Lung (tissue), 12 donors: ENCODE results near the gene DSE. TPM values are rescaled to one million over a fixed set of nuclear protein-coding genes. Genes with fewer than 3 reads are reported as not detected.

Source experiments
- ATAC-seq: fragments of 200-7000 bp; cut with Tn5 transposase; one replicate; pipeline ENCODE4 v1.9.1; 2020; ENCODE audit warnings: moderate number of reproducible peaks; ENCODE audit not compliant: insufficient read depth, low FRiP score
- DNase-seq, 3 donors: peaks; one replicate each; pipeline ENCODE4 v3.0.0-alpha.2; 2013 to 2017
- H3K27ac ChIP-seq, 2 donors: one replicate each; pipeline ENCODE4 v1.5.1; 2013; ENCODE audit warnings: mild to moderate bottlenecking in 2 of 2, moderate library complexity in 2 of 2, control low read depth in 1 of 2, inconsistent platforms in 1 of 2, low read depth in 1 of 2, low read length in 1 of 2
- H3K27me3 ChIP-seq, 3 donors: one replicate each; pipeline ENCODE4 v1.5.1; 2013; ENCODE audit warnings: low read length in 2 of 3; ENCODE audit not compliant: control insufficient read depth in 3 of 3, insufficient read depth in 3 of 3
- H3K36me3 ChIP-seq, 4 donors: one replicate each; pipeline ENCODE4 v1.5.1; 2013; ENCODE audit warnings: low read length in 4 of 4, mild to moderate bottlenecking in 1 of 4, moderate library complexity in 1 of 4; ENCODE audit not compliant: control insufficient read depth in 4 of 4, insufficient read depth in 4 of 4
- H3K4me1 ChIP-seq, 5 donors: one replicate each; pipeline ENCODE4 v1.5.1; 2013; ENCODE audit warnings: low read length in 5 of 5, mild to moderate bottlenecking in 2 of 5, moderate library complexity in 1 of 5; ENCODE audit not compliant: control insufficient read depth in 5 of 5, insufficient read depth in 5 of 5
- H3K4me3 ChIP-seq: one replicate; pipeline ENCODE4 v1.5.1; 2013; ENCODE audit warnings: mild to moderate bottlenecking, control low read depth, moderate library complexity
- H3K9ac ChIP-seq, 2 donors: one replicate each; pipeline ENCODE4 v1.5.1; 2013; ENCODE audit warnings: low read length in 2 of 2, control low read depth in 1 of 2; ENCODE audit not compliant: insufficient read depth in 1 of 2
- H3K9me3 ChIP-seq, 4 donors: one replicate each; pipeline ENCODE4 v1.5.1; 2013; ENCODE audit warnings: low read length in 3 of 4, mild to moderate bottlenecking in 1 of 4, moderate library complexity in 1 of 4; ENCODE audit not compliant: control insufficient read depth in 4 of 4, insufficient read depth in 3 of 4
- WGBS, 2 donors: extraction: QIAGEN DNeasy Blood & Tissue Kit; methylation state at CpG; one replicate each; pipeline ENCODE4 v1.1.7; 2013; 5-methylcytosine and 5-hydroxymethylcytosine counted together
- polyA plus RNA-seq, 2 donors: library from polyadenylated mRNA; stranded (reverse); fragments of 200-250 nt; gene quantifications; one replicate each; pipeline ENCODE4 v1.2.1, GENCODE V29; 2013
- total RNA-seq, 2 donors: library from RNA; depleted of rRNA in 1 of 2; stranded (reverse); fragments of >200 nt in 1 of 2; gene quantifications; one replicate each; pipeline ENCODE4 v1.2.1, GENCODE V29; 2014 to 2021
- TF ChIP-seq, protein P1 (sequence below): IDR thresholded peaks from 2 replicates; pipeline ENCODE4 v1.5.1; 2012; ENCODE audit warnings: mild to moderate bottlenecking; ENCODE audit errors: control extremely low read depth, extremely low read depth
- donor health status: control.
- donor health status: control.
- donor health status: Bipolar disorder and iron deficiency.
- donor health status: healthy.
- donor health status: DM: yes; HTN: yes; CAD: no.

The DSE gene
- total and polyA plus RNA-seq, 4 donors, result 5.4 to 46.9 (median 42.4) TPM

DNA sequence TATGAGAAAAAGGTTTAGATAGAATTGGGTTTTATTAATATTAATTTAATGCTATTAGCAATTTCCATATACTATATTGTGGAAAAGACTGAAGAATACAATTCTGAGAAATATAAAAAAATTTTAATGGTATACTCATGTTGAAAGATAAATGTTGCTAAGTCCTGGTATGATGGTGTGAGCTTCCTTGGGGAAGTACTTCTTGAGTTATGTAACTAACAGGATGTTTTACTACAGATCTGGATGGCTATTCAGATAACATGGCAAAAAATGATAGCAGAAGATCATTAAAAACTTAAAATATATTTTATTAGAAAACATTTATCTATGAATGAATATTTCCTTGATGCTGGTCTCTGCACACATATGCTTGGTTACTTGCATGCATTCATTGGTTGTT lies 66.9 kb downstream of the DSE start:
- H3K36me3 ChIP-seq, result peaks cover 0 to 14% (median 6%) of the 10 kb centered on the region in 4 donors
- no peak for DNase-seq
- no peak overlapping the region for H3K9ac ChIP-seq
- ATAC-seq, result no peak
- no peak overlapping the region for H3K27ac ChIP-seq
- no peaks in the 10 kb centered on the region for H3K9me3 ChIP-seq
- no peaks in the 10 kb centered on the region for H3K27me3 ChIP-seq
- H3K4me3 ChIP-seq, result no peak overlapping the region
- peaks cover 0 to 12% (median 0%) of the 10 kb centered on the region in 5 donors for H3K4me1 ChIP-seq
- TF ChIP-seq, protein P1, sequence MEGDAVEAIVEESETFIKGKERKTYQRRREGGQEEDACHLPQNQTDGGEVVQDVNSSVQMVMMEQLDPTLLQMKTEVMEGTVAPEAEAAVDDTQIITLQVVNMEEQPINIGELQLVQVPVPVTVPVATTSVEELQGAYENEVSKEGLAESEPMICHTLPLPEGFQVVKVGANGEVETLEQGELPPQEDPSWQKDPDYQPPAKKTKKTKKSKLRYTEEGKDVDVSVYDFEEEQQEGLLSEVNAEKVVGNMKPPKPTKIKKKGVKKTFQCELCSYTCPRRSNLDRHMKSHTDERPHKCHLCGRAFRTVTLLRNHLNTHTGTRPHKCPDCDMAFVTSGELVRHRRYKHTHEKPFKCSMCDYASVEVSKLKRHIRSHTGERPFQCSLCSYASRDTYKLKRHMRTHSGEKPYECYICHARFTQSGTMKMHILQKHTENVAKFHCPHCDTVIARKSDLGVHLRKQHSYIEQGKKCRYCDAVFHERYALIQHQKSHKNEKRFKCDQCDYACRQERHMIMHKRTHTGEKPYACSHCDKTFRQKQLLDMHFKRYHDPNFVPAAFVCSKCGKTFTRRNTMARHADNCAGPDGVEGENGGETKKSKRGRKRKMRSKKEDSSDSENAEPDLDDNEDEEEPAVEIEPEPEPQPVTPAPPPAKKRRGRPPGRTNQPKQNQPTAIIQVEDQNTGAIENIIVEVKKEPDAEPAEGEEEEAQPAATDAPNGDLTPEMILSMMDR, result no peak

DNA sequence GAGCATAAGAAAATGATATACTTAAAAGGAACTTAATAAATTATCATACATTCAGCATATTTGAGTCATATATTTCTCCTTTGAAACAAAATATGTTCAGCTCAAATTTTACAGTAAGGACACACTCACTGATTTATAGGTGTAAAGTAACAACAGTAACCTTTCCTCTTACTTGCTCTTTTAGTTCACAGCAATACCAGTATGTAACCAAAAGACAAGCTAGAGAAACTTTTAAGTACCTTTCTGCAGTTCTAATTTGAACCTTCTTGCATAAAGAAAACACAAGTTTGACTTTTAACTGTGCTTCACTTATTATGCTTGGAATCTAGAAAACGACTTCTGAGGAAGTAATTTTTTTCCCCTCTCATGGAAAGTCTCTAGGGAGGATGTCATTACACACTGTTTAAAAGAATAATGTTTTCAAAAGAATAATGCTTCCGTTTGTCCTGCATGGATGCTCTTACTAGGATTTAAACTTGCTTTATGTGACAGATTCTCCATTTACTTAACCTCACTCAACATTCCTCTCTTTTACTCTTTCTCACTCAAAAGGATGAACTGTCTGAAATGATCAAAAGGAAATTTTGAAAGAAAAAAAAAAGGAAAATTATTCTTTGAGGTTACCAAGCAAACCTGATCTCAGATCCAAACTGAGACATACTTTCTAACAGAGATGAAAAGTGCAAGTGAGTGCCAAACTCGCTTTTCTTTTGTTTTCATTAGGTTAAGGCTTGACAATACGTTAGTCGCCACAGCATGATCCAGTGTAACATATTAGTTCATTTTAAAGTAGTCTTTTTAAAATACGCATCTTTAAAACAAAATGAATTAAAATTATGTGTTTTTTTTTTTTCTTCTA lies 68.1 kb downstream of the DSE start:
- WGBS, 2 donors, result 55 to 62% methylated on average over 6 of the region's 6 CpGs
- TF ChIP-seq, protein P1, result no peak
- H3K4me1 ChIP-seq, result peaks cover 0 to 12% (median 0%) of the 10 kb centered on the region in 5 donors
- no peak overlapping the region for H3K27ac ChIP-seq
- no peak overlapping the region for H3K4me3 ChIP-seq
- no peak overlapping the region for H3K9ac ChIP-seq
- peaks cover 0 to 12% (median 4%) of the 10 kb centered on the region in 4 donors for H3K36me3 ChIP-seq
- DNase-seq, result peak in 1 of 3 donors; percentile 18
- ATAC-seq, result no peak
- H3K27me3 ChIP-seq, result no peaks in the 10 kb centered on the region
- no peaks in the 10 kb centered on the region for H3K9me3 ChIP-seq

DNA sequence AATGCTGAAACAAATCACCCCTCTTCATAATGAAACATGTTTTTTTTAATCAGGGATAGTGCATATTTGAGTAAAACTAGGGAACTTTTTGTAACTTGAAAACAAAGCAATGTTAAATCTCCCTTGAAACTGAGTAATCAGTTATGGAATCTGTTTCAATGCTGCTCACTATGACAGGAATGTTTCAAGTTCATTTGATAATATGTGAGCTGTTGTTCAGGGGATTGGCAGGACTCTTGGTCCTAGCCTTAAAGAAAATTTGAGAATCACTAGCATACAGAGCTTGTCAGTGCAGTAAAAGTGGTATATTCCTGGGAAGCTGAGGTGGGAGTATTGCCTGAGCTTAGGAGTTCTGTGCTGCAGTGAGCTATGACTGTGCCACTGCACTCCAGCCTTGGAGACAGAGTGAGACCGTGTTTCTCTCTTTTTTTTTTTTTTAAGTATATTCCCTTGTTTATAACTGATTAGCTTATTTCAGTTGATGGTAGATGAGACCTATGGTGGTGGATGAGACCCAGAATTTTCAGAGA lies 68.8 kb downstream of the DSE start:
- 53 to 88% methylated on average over 1 of the region's 1 CpG for WGBS, 2 donors

More for the DNA sequence above, 68.8 kb downstream of the DSE start:
- Histone ChIP-seq H3K9ac (no peak overlapping the region), H3K9me3 (no peaks in the 10 kb centered on the region), H3K4me3 (no peak overlapping the region), H3K27ac (no peak overlapping the region), H3K4me1 (peaks cover 0 to 17% (median 0%) of the 10 kb centered on the region in 5 donors), H3K27me3 (no peaks in the 10 kb centered on the region), H3K36me3 (peaks cover 0 to 12% (median 4%) of the 10 kb centered on the region in 4 donors)
- DNase-seq, result no peak
- TF ChIP-seq, protein P1, result no peak
- no peak for ATAC-seq
